Panc1 (cell line): Measurements from ENCODE around the gene CDK6. TPM values are rescaled to one million over a fixed set of nuclear protein-coding genes. Genes with fewer than 3 reads are reported as not detected.

Experiments
- ATAC-seq: fragments of 200-7000 bp; cut with Tn5 transposase; 2 replicates; pipeline ENCODE4 v1.9.1; 2020; ENCODE audit warnings: mild to moderate bottlenecking, moderate library complexity
- BruUV-seq: library from RNA; stranded (reverse); fragments of 400-500 nt; replicated peaks from 2 replicates; lab custom pipeline; 2021; lab: Mats Ljungman, UMichigan
- CTCF ChIA-PET: fragments of 300-600 bp; sonication (Branson Sonifier 250); formaldehyde crosslinking; loops from one replicate; lab custom pipeline; 2022; ENCODE audit warnings: antibody characterized with exemption; lab: Charles Lee
- POLR2A ChIA-PET: fragments of 300-600 bp; sonication (Branson Sonifier 250); formaldehyde crosslinking; loops from one replicate; lab custom pipeline; 2022; ENCODE audit warnings: antibody characterized with exemption; lab: Charles Lee
- DNase-seq: peaks from one replicate; pipeline ENCODE4 v3.0.0-alpha.2; 2010; ENCODE audit warnings: low read depth, low spot score
- H3K27ac ChIP-seq: 2 replicates; pipeline ENCODE4 v1.5.1; 2011; ENCODE audit warnings: mild to moderate bottlenecking, low read length, inconsistent platforms
- H3K27me3 ChIP-seq: fragments of 200-500 bp; sonication (Bioruptor generic); 2 replicates; pipeline ENCODE4 v1.6.0; 2014; ENCODE audit warnings: low read length, inconsistent platforms; ENCODE audit not compliant: control insufficient read depth, insufficient read depth
- H3K36me3 ChIP-seq: fragments of 200-500 bp; sonication (Bioruptor generic); 2 replicates; pipeline ENCODE4 v1.5.1; 2014; ENCODE audit warnings: inconsistent platforms, mild to moderate bottlenecking, low read length, moderate library complexity; ENCODE audit not compliant: control insufficient read depth, insufficient read depth
- H3K4me1 ChIP-seq: 2 replicates; pipeline ENCODE4 v1.5.1; 2011; ENCODE audit warnings: inconsistent platforms, mild to moderate bottlenecking, low read length, moderate library complexity; ENCODE audit not compliant: control insufficient read depth, insufficient read depth
- H3K4me3 ChIP-seq, 2 experiments: 2 replicates each; pipeline ENCODE4 v1.5.1; 2011 to 2012; ENCODE audit warnings: low read depth in 2 of 2, low read length in 2 of 2, mild to moderate bottlenecking in 2 of 2, inconsistent platforms in 1 of 2, moderate library complexity in 1 of 2
- H3K9me3 ChIP-seq: fragments of 200-500 bp; sonication (Bioruptor generic); 2 replicates; pipeline ENCODE4 v1.5.1; 2014; ENCODE audit warnings: low read depth, mild to moderate bottlenecking, inconsistent platforms, low read length, moderate library complexity; ENCODE audit not compliant: control insufficient read depth, insufficient read depth
- POLR2AphosphoS5 ChIP-seq: IDR thresholded peaks from 2 replicates; pipeline ENCODE4 v1.6.1; 2012; ENCODE audit warnings: mild to moderate bottlenecking, low read depth, low read length, moderate library complexity
- SIN3A ChIP-seq: IDR thresholded peaks from 2 replicates; pipeline ENCODE4 v1.6.1; 2012; ENCODE audit warnings: low read depth, mild to moderate bottlenecking, low read length, moderate library complexity, borderline replicate concordance; ENCODE audit not compliant: insufficient read depth
- TCF7L2 ChIP-seq: IDR thresholded peaks from 2 replicates; pipeline ENCODE4 v1.6.1; 2011; ENCODE audit warnings: mild to moderate bottlenecking, low read depth, low read length, inconsistent platforms
- in situ Hi-C: cut with HindIII; loops from 2 replicates; pipeline ENCODE4 v1.10.0; 2016; ENCODE audit warnings: low sequenced_read_pairs, low pct_unique_long_range_greater_than_20kb
- intact Hi-C: fragments of 100-400 bp; cut with micrococcal nuclease; formaldehyde crosslinking; loops from one replicate; pipeline ENCODE4 v1.10.0; 2022; ENCODE audit not compliant: unreplicated experiment
- total RNA-seq: library from RNA; stranded (reverse); gene quantifications from one replicate; pipeline ENCODE4 v1.2.1, GENCODE V29; 2021; ENCODE audit not compliant: unreplicated experiment
- TF ChIP-seq, protein P1 (sequence below), 2 experiments: IDR thresholded peaks; 2 replicates each; pipeline ENCODE4 v1.6.1; 2011 to 2012; ENCODE audit warnings: low read depth in 2 of 2, control low read depth in 1 of 2, low read length in 1 of 2, mild to moderate bottlenecking in 1 of 2, moderate library complexity in 1 of 2; ENCODE audit not compliant: insufficient read depth in 1 of 2
- TF ChIP-seq, protein P2 (sequence below): fragments of 450-650 bp; IDR thresholded peaks from 2 replicates; pipeline ENCODE4 v1.5.1; 2017; ENCODE audit warnings: mild to moderate bottlenecking

The CDK6 gene
- total RNA-seq, 1 experiment from 2014 or later = 57.4 TPM

DNA sequence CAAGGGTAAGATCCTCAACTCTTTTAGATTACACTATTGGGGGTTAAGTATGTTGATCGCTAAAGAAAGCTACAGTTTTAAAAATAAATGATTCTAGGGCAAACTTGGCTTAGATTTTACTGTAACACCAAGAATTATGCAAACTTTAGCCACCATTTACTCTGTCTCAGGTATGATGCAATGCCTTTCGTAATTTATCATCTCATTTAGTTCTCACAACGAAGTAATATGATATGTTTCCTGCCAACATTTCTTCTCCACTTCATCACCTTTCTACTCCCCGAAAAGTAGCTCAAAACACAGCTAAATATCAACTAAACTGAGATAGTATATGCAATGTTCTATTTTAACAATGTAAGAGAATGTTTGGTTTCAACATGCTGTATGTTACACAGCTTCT, 267.2 kb downstream of the CDK6 start:
- ChIA-PET POLR2A (no interaction called here), CTCF (no interaction called here)
- Histone ChIP-seq H3K9me3 (no peaks in the 10 kb centered on the region), H3K36me3 (peaks cover 44% of the 10 kb centered on the region), H3K27ac (no peak overlapping the region), H3K4me1 (no peaks in the 10 kb centered on the region), H3K27me3 (no peaks in the 10 kb centered on the region), H3K4me3 (no peak overlapping the region)
- no peak for DNase-seq
- in situ Hi-C loops = no loop called here
- intact Hi-C loops = no loop called here
- no TSS peak for BruUV-seq
- no peak for ATAC-seq
- no peak for TF ChIP-seq SIN3A

DNA sequence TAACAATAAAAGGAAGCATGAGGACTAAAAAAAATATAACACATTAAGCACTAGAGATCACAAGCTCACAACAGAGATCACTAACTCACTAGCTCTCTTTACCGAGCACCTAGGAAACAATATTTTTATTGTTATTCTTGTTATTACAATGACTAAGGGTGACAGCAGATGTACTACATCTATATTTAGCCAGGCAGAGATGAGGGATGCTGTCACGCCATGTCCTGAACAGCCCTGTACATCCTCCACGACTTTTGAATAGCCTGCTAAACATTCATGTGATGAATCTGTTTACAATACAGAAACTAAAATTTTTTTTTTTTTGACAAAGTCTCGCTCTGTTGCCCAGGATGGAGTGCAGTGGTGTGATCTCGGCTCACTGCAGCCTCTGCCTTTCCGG, 268.9 kb downstream of the CDK6 start:
- ATAC-seq = peak; percentile 82; the same call in 1 of the 2 replicates
- TF ChIP-seq TCF7L2 (no peak), SIN3A (no peak), POLR2AphosphoS5 (no peak)
- TF ChIP-seq, protein P1, sequence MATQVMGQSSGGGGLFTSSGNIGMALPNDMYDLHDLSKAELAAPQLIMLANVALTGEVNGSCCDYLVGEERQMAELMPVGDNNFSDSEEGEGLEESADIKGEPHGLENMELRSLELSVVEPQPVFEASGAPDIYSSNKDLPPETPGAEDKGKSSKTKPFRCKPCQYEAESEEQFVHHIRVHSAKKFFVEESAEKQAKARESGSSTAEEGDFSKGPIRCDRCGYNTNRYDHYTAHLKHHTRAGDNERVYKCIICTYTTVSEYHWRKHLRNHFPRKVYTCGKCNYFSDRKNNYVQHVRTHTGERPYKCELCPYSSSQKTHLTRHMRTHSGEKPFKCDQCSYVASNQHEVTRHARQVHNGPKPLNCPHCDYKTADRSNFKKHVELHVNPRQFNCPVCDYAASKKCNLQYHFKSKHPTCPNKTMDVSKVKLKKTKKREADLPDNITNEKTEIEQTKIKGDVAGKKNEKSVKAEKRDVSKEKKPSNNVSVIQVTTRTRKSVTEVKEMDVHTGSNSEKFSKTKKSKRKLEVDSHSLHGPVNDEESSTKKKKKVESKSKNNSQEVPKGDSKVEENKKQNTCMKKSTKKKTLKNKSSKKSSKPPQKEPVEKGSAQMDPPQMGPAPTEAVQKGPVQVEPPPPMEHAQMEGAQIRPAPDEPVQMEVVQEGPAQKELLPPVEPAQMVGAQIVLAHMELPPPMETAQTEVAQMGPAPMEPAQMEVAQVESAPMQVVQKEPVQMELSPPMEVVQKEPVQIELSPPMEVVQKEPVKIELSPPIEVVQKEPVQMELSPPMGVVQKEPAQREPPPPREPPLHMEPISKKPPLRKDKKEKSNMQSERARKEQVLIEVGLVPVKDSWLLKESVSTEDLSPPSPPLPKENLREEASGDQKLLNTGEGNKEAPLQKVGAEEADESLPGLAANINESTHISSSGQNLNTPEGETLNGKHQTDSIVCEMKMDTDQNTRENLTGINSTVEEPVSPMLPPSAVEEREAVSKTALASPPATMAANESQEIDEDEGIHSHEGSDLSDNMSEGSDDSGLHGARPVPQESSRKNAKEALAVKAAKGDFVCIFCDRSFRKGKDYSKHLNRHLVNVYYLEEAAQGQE (IDR thresholded peaks at IDR 0.05; ENCODE audit: insufficient read depth in 1 of 2, low read depth in 2 of 2, low read length in 1 of 2) = no peak
- TF ChIP-seq, protein P2, sequence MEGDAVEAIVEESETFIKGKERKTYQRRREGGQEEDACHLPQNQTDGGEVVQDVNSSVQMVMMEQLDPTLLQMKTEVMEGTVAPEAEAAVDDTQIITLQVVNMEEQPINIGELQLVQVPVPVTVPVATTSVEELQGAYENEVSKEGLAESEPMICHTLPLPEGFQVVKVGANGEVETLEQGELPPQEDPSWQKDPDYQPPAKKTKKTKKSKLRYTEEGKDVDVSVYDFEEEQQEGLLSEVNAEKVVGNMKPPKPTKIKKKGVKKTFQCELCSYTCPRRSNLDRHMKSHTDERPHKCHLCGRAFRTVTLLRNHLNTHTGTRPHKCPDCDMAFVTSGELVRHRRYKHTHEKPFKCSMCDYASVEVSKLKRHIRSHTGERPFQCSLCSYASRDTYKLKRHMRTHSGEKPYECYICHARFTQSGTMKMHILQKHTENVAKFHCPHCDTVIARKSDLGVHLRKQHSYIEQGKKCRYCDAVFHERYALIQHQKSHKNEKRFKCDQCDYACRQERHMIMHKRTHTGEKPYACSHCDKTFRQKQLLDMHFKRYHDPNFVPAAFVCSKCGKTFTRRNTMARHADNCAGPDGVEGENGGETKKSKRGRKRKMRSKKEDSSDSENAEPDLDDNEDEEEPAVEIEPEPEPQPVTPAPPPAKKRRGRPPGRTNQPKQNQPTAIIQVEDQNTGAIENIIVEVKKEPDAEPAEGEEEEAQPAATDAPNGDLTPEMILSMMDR = no peak
- H3K4me3 ChIP-seq = no peak overlapping the region
- DNase-seq = peak; percentile 56
- BruUV-seq = no TSS peak
- H3K36me3 ChIP-seq = peaks cover 42% of the 10 kb centered on the region
- no peaks in the 10 kb centered on the region for H3K9me3 ChIP-seq
- no peak overlapping the region for H3K27ac ChIP-seq
- in situ Hi-C loops (no loop called here), intact Hi-C loops (no loop called here)
- CTCF ChIA-PET = no interaction called here
- no peaks in the 10 kb centered on the region for H3K27me3 ChIP-seq
- H3K4me1 ChIP-seq = no peaks in the 10 kb centered on the region
- POLR2A ChIA-PET = no interaction called here

DNA sequence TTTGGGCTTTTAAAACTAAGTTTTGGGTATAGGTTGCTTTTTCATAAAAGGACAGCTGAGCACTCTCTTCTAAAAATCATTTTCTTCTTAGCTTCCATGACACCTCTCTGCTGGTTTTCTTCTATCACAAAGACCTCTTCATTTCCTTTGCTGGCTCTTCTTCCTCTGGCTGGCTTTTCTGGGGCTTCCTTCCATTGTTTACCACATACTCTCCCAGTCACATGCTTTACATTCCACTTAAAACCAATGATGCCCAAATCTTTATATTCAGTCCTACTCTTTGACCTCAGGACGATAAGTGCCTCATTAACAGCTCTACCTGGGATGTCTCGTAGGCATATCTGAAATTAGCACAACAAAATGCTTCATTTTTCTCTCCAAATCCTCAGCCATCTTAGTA, 273.0 kb downstream of the CDK6 start:
- TF ChIP-seq POLR2AphosphoS5 (no peak), SIN3A (no peak)
- TF ChIP-seq, protein P2 = no peak
- ChIA-PET CTCF (no interaction called here), POLR2A (no interaction called here)
- Histone ChIP-seq H3K36me3 (peaks cover 18% of the 10 kb centered on the region; the same call in 1 of the 2 replicates), H3K27me3 (no peaks in the 10 kb centered on the region), H3K9me3 (no peaks in the 10 kb centered on the region), H3K27ac (no peak overlapping the region), H3K4me3 (no peak overlapping the region), H3K4me1 (no peaks in the 10 kb centered on the region)
- no peak for DNase-seq
- ATAC-seq = no peak
- intact Hi-C loops = no loop called here
- in situ Hi-C loops = no loop called here
- BruUV-seq = no TSS peak
